Middle frontal gyrus (tissue), 1 donor: ENCODE data around the gene DPEP2.
"Not testable (repeated sequence)": the region's sequence is repeated elsewhere in the genome, so short reads cannot be mapped to it uniquely, and the experiment has no call there.

ENCODE experiments used
- DNase-seq: peaks from one replicate; pipeline ENCODE4 v3.0.0-alpha.2; 2015; ENCODE audit warnings: low spot score; ENCODE audit errors: extremely low spot score

DPEP2 gene

GRCh38 chr16:67998779-67999688 lies at the start of gene DPEP2:
Gene DPEP2, minus strand, starts transcription at chr16:67999484. Its CDS starts 6,272 bp downstream, at chr16:67993212.
- DNase-seq: not testable (repeated sequence)

GRCh38 chr16:68047987-68048386 lies 48.7 kb upstream of the DPEP2 start:
- no peak for DNase-seq

- DNase-seq: no peak
Observed at GRCh38 chr16:68046106-68046505, 46.8 kb upstream of the DPEP2 start.

GRCh38 chr16:68041783-68042182 lies 42.5 kb upstream of the DPEP2 start:
- no peak for DNase-seq

GRCh38 chr16:68040506-68041288 lies 41.4 kb upstream of the DPEP2 start:
- no peak for DNase-seq

- DNase-seq: no peak
Observed at GRCh38 chr16:68037841-68038597, 38.7 kb upstream of the DPEP2 start.

GRCh38 chr16:68035227-68035626 lies 35.9 kb upstream of the DPEP2 start:
- DNase-seq: no peak

- no peak for DNase-seq
Observed at GRCh38 chr16:68033101-68033500, 33.8 kb upstream of the DPEP2 start.

GRCh38 chr16:68031951-68032350 lies 32.7 kb upstream of the DPEP2 start:
- DNase-seq: no peak

- not testable (repeated sequence) for DNase-seq
Observed at GRCh38 chr16:68030108-68030507, 30.8 kb upstream of the DPEP2 start.

- no peak for DNase-seq
Observed at GRCh38 chr16:68028996-68029395, 29.7 kb upstream of the DPEP2 start.

GRCh38 chr16:68022728-68023537 lies 23.6 kb upstream of the DPEP2 start, which contains the start of the genes DDX28 and DUS2:
Gene DDX28, minus strand, starts transcription at chr16:68023232. Its CDS starts 30 bp downstream, at chr16:68023202.
Gene DUS2, plus strand, starts transcription at chr16:68023284. Its CDS starts 14,740 bp downstream, at chr16:68038024.
- DNase-seq: peak; percentile 87

GRCh38 chr16:68022278-68022727 lies 23.0 kb upstream of the DPEP2 start:
- no peak for DNase-seq

- DNase-seq: no peak
Observed at GRCh38 chr16:68021490-68021889, 22.2 kb upstream of the DPEP2 start.

- DNase-seq: no peak
Observed at GRCh38 chr16:68019167-68019680, 19.9 kb upstream of the DPEP2 start.

GRCh38 chr16:68015681-68016080 lies 16.4 kb upstream of the DPEP2 start, which contains the start of gene DPEP2NB:
Gene DPEP2NB, minus strand, starts transcription at chr16:68015911. Its CDS starts 141 bp downstream, at chr16:68015770.
- DNase-seq: no peak

GRCh38 chr16:68013440-68013839 lies 14.2 kb upstream of the DPEP2 start:
- no peak for DNase-seq

- DNase-seq: not testable (repeated sequence)
Observed at GRCh38 chr16:68009872-68010271, 10.6 kb upstream of the DPEP2 start.

- DNase-seq: no peak
Observed at GRCh38 chr16:68009157-68009735, 10.0 kb upstream of the DPEP2 start.
